HG03378 (cell line): ENCODE measurements around the gene TMSB4X.

Experiments
- ATAC-seq: cut with Tn5 transposase; IDR thresholded peaks from one replicate; pipeline ENCODE4 v1.9.1; 2021; ENCODE audit warnings: mild to moderate bottlenecking, moderate library complexity; ENCODE audit not compliant: unreplicated experiment

The TMSB4X gene

DNA sequence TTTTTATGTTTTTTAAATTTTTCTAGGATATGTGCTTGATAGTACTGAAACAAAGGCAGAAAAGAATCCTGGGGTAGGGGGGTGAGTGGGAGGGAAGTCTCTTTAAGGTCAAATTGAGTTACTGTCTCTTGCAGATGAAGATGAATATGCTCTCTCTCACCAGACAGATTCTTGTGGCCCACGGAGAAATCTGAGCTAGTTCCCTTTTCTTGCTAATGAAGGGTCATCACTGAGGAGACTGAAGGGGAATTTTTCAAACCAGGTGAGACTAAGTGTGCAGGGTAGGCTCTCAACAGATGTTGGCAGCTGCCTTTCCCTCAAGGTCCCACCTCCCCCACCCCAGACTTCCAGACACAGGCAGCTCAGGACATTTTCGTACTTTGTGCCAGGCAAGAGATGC is 48.0 kb downstream of the TMSB4X start:
- ATAC-seq = peak; percentile 80

DNA sequence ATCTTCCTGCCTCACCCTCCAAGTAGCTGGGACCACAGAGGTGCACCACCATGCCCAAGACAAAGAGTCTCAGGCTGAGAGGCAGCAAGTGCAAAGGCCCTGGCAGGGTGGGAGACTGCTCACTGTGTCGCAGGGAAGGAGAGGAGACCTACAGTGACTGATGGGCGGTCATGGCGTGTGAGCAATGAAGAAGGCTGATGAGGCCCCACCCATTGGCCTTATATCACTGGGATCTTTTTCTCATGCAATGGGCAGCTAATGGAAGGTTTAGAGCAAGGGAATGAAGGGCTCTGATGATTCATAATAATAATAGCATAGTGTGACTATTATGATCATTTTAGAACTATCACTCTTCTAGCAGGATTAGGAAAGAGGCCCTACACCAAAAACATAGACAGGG is 48.7 kb downstream of the TMSB4X start:
- no peak for ATAC-seq

DNA sequence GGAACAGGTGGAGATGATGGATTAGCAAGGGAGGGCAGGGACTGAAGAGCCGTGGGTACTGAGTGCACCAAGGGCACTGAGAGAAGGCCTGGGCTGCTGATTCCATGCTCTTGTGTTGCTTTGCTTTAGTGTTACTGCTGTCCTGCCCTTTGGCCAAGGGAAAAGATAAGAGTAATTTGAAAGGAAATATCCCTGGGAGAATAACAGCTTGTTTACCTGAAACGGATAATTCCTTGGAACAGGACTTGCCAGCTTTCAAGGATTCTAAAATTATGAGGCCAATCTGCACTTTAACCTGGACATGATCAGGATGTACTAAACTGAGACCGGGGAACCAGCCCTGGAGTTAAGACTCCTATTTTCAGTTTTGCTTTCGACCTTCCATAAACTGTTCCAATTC is 49.1 kb downstream of the TMSB4X start:
- ATAC-seq = no peak

DNA sequence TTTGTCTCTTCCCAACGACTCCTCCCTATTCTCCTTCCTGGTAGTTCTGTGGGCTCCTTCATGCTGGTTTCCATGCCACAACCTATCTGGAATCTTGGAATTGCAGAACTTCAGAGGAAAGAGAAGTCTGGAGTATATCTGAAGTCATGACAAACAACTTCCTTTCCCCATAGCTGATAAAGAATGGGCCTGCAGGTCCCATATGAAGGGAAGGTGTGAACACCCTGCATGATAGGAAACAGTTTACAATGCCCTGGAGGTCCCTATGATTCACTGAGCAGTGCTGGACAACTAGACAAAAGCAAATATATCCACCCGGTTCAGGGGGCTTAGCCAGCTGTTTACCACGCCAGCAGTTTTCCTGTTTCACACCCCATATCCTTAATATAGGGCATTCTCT is 50.1 kb downstream of the TMSB4X start:
- ATAC-seq = no peak
